Astrocyte (in vitro differentiated cells and primary cell): ENCODE results near the gene DNAL1. TPM values are rescaled to one million over a fixed set of nuclear protein-coding genes. Genes with fewer than 3 reads are reported as not detected.

Experiments used
- DNase-seq: peaks from one replicate; pipeline ENCODE4 v3.0.0-alpha.2; 2010; ENCODE audit warnings: low read depth
- FAIRE-seq: peaks from 2 replicates; lab custom pipeline; 2011; peaks lifted over from hg19 to GRCh38; lab: Jason Lieb, UNC
- H2AFZ ChIP-seq: 2 replicates; pipeline ENCODE4 v1.6.0; 2012; ENCODE audit warnings: low read depth, low read length, inconsistent platforms
- H3K27ac ChIP-seq: 2 replicates; pipeline ENCODE4 v1.5.1; 2011; ENCODE audit warnings: low read depth, low read length, inconsistent platforms
- H3K27me3 ChIP-seq: 2 replicates; pipeline ENCODE4 v1.6.0; 2011; ENCODE audit warnings: low read length, inconsistent platforms; ENCODE audit not compliant: insufficient read depth
- H3K36me3 ChIP-seq: 2 replicates; pipeline ENCODE4 v1.5.1; 2011; ENCODE audit warnings: low read length, inconsistent platforms; ENCODE audit not compliant: insufficient read depth
- H3K4me1 ChIP-seq: 2 replicates; pipeline ENCODE4 v1.5.1; 2011; ENCODE audit warnings: low read length, inconsistent platforms; ENCODE audit not compliant: insufficient read depth
- H3K4me2 ChIP-seq: 2 replicates; pipeline ENCODE4 v1.6.0; 2012; ENCODE audit warnings: low read length, inconsistent platforms
- H3K4me3 ChIP-seq: 2 replicates; pipeline ENCODE4 v1.5.1; 2011; ENCODE audit warnings: low read depth, mild to moderate bottlenecking, low read length, inconsistent platforms; ENCODE audit not compliant: insufficient read depth
- H3K79me2 ChIP-seq: 2 replicates; pipeline ENCODE4 v1.6.0; 2012; ENCODE audit warnings: mild to moderate bottlenecking, low read length, inconsistent platforms; ENCODE audit not compliant: insufficient read depth
- H3K9ac ChIP-seq: 2 replicates; pipeline ENCODE4 v1.6.0; 2012; ENCODE audit warnings: mild to moderate bottlenecking, low read length, inconsistent platforms
- H3K9me3 ChIP-seq: 2 replicates; pipeline ENCODE4 v1.5.1; 2012; ENCODE audit warnings: low read depth, mild to moderate bottlenecking, low read length, inconsistent platforms; ENCODE audit not compliant: insufficient read depth
- H4K20me1 ChIP-seq: 2 replicates; pipeline ENCODE4 v1.6.0; 2012; ENCODE audit warnings: low read length, inconsistent platforms; ENCODE audit not compliant: insufficient read depth
- H3K27ac Mint-ChIP-seq: one replicate; pipeline ENCODE4 v1.8.0; 2021; ENCODE audit warnings: mild to moderate bottlenecking, mixed read lengths; ENCODE audit not compliant: unreplicated experiment
- H3K27me3 Mint-ChIP-seq: one replicate; pipeline ENCODE4 v1.8.0; 2021; ENCODE audit warnings: low read depth, mixed read lengths; ENCODE audit not compliant: unreplicated experiment
- H3K36me3 Mint-ChIP-seq: one replicate; pipeline ENCODE4 v1.8.0; 2021; ENCODE audit warnings: low read depth, mixed read lengths; ENCODE audit not compliant: unreplicated experiment
- H3K4me1 Mint-ChIP-seq: one replicate; pipeline ENCODE4 v1.8.0; 2021; ENCODE audit warnings: low read depth, mixed read lengths; ENCODE audit not compliant: unreplicated experiment
- H3K4me3 Mint-ChIP-seq: one replicate; pipeline ENCODE4 v1.8.0; 2021; ENCODE audit warnings: mild to moderate bottlenecking, moderate library complexity, mixed read lengths; ENCODE audit not compliant: unreplicated experiment
- H3K9me3 Mint-ChIP-seq: one replicate; pipeline ENCODE4 v1.8.0; 2021; ENCODE audit warnings: mild to moderate bottlenecking, mixed read lengths; ENCODE audit not compliant: unreplicated experiment
- CTCF ChIP-seq: IDR thresholded peaks from 2 replicates; pipeline ENCODE4 v1.5.1; 2011; ENCODE audit warnings: low read depth, mild to moderate bottlenecking, inconsistent platforms, low read length, moderate library complexity; ENCODE audit not compliant: insufficient read depth
- EZH2 ChIP-seq: IDR thresholded peaks from 2 replicates; pipeline ENCODE4 v1.6.1; 2012; ENCODE audit warnings: mild to moderate bottlenecking, low read length, inconsistent platforms; ENCODE audit not compliant: insufficient read depth
- total RNA-seq: library from RNA; stranded (reverse); gene quantifications from 2 replicates; pipeline ENCODE4 v1.2.1, GENCODE V29; 2021

Gene DNAL1
- total RNA-seq, 1 donor from 2014 or later = 24.9 TPM

DNA sequence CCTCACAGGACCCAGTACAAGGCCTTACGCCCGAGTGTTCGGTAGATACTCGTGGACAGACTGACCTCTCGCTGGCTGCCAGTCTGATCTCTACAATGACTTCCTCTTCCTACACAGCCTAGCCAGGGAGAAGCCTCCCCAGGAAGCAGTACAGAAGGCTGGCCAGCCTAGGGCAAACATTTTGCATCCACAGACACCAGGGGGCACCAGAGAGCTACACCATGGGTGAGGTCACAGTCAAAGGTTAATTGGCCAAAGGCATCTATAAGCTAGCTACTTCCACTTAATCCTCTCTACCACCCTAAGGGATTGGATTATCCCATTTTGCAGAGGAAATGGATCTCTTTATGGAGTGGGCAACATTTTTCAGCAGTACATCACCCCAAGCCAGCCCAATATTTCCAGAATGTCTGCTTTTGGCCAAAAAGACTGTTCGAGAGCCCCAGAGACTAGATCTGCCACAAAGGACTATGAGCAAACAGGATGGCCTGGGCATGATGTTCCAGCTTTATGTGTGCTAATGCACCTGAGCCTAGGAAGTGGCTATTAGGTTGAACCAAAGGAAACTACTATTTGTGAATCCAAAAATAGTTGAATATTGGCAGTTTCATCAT lies 84.0 kb downstream of the DNAL1 start:
- H3K4me1 ChIP-seq = peaks cover 45% of the 10 kb centered on the region
- H3K4me1 Mint-ChIP-seq = peaks cover 33% of the 10 kb centered on the region
- H4K20me1 ChIP-seq = peaks cover 47% of the 10 kb centered on the region
- peaks cover 35% of the 10 kb centered on the region for H3K79me2 ChIP-seq
- no peaks in the 10 kb centered on the region for H3K27me3 Mint-ChIP-seq
- peaks cover 19% of the 10 kb centered on the region for H3K36me3 Mint-ChIP-seq
- no peaks in the 10 kb centered on the region for H3K27me3 ChIP-seq
- H3K27ac ChIP-seq = no peak overlapping the region
- peak; percentile 66 for FAIRE-seq
- no peak overlapping the region for H2AFZ ChIP-seq
- H3K9me3 ChIP-seq = no peaks in the 10 kb centered on the region
- H3K36me3 ChIP-seq = peaks cover 25% of the 10 kb centered on the region
- H3K4me3 ChIP-seq = no peak overlapping the region
- peak overlapping the region; percentile 28 for H3K4me2 ChIP-seq
- H3K27ac Mint-ChIP-seq = peak overlapping the region; percentile 67
- no peak for TF ChIP-seq EZH2
- peak; percentile 95 for TF ChIP-seq CTCF
- H3K9ac ChIP-seq = peak overlapping the region; percentile 37
- H3K4me3 Mint-ChIP-seq = no peak overlapping the region
- no peaks in the 10 kb centered on the region for H3K9me3 Mint-ChIP-seq
- DNase-seq = no peak

DNA sequence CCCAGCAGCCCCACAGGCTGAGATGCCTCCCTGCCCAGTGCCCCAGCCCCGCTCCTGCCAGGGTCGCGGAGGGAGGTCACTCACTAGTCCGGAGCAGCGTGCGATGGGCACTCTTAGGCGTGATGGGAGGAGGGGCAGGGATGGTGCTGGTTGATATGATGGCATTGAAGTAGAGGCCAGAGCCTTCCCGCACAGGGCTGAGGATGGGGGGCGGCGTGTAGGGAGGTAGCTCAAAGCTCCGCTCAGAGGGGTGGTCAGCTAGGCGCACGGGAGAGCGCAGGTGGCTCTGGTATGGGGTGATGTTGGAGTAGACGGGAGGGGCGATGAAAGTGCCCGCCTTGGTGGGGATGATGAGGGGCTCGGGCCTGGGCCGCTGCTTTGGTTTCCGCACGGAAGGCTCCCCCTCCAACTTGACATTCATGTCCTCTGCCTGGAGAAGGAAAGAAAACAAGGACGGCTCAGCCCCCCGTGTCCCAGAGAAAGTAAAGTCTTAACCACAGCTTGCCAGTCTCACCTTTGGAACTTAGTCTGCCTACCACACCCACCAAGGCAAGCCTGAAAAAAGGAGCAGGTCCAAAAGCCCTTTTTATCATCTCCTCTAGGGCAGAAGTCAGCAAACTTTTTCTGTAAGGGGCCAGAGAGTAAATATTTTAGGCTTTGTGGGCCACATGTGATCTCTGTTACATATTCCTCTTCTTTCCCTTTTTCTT lies 84.9 kb downstream of the DNAL1 start:
- Histone ChIP-seq H3K27ac (no peak overlapping the region), H3K4me1 (peaks cover 36% of the 10 kb centered on the region), H2AFZ (no peak overlapping the region), H3K9ac (no peak overlapping the region), H4K20me1 (peaks cover 54% of the 10 kb centered on the region), H3K4me3 (no peak overlapping the region), H3K9me3 (no peaks in the 10 kb centered on the region), H3K27me3 (no peaks in the 10 kb centered on the region), H3K36me3 (peaks cover 31% of the 10 kb centered on the region), H3K4me2 (no peak overlapping the region), H3K79me2 (peaks cover 42% of the 10 kb centered on the region)
- no peak for DNase-seq
- no peak for FAIRE-seq
- no peaks in the 10 kb centered on the region for H3K9me3 Mint-ChIP-seq
- H3K27me3 Mint-ChIP-seq = no peaks in the 10 kb centered on the region
- peaks cover 22% of the 10 kb centered on the region for H3K36me3 Mint-ChIP-seq
- no peak overlapping the region for H3K27ac Mint-ChIP-seq
- peaks cover 24% of the 10 kb centered on the region for H3K4me1 Mint-ChIP-seq
- no peak for TF ChIP-seq EZH2
- no peak for TF ChIP-seq CTCF
- no peak overlapping the region for H3K4me3 Mint-ChIP-seq

GRCh38 chr14:73731111-73731510 lies 86.3 kb downstream of the DNAL1 start:
- Histone ChIP-seq H3K4me3 (no peak overlapping the region), H3K9ac (no peak overlapping the region), H3K36me3 (peaks cover 39% of the 10 kb centered on the region), H3K4me2 (no peak overlapping the region), H4K20me1 (peaks cover 55% of the 10 kb centered on the region), H3K4me1 (peaks cover 22% of the 10 kb centered on the region), H2AFZ (no peak overlapping the region), H3K27ac (no peak overlapping the region), H3K9me3 (no peaks in the 10 kb centered on the region), H3K79me2 (peaks cover 47% of the 10 kb centered on the region), H3K27me3 (no peaks in the 10 kb centered on the region)
- FAIRE-seq (no peak), DNase-seq (no peak)
- Mint-ChIP-seq H3K36me3 (peaks cover 17% of the 10 kb centered on the region), H3K4me3 (no peak overlapping the region), H3K4me1 (peaks cover 14% of the 10 kb centered on the region), H3K27me3 (no peaks in the 10 kb centered on the region), H3K27ac (no peak overlapping the region), H3K9me3 (no peaks in the 10 kb centered on the region)
- TF ChIP-seq EZH2 (no peak), CTCF (peak; percentile 4)
